GM15510 (cell line): ENCODE results near the gene CDC123.
A peak's percentile ranks its signal among the peaks of the same experiment; 100 is the strongest.

Experiments
- POLR2A ChIP-seq: IDR thresholded peaks from 3 replicates; pipeline ENCODE4 v1.6.1; 2011; ENCODE audit warnings: borderline replicate concordance; ENCODE audit not compliant: insufficient read length; ENCODE audit errors: extremely low read depth

Gene CDC123

GRCh38 chr10:12195603-12196506, at the start of gene CDC123, which contains the start of gene NUDT5:
Gene CDC123 (plus strand): TSS chr10:12196188. CDS start chr10:12196246, 58 bp downstream.
Gene NUDT5 (minus strand): TSS chr10:12195891. CDS start chr10:12186291, 9,600 bp downstream.
- TF ChIP-seq POLR2A: peak; percentile 55

DNA sequence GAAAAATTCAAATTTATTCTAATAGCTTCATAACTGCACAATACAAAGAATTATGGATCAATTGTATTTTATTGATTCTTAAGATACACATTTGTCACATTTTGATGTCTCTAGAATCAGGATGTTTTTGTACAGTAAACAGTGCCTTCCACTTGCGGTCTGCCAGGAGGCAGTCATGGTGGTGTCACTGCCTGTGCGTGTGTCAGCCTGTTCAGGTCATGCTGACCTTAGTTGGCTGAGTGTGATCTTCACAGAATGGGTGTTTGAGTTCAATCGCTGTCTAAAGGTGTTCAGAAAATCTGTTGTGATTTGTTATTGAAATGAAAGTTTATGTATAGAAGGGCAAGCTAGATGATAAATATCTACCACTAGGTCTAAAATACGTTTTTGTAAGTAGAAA, 45.8 kb upstream of the CDC123 start:
- TF ChIP-seq POLR2A: no peak

DNA sequence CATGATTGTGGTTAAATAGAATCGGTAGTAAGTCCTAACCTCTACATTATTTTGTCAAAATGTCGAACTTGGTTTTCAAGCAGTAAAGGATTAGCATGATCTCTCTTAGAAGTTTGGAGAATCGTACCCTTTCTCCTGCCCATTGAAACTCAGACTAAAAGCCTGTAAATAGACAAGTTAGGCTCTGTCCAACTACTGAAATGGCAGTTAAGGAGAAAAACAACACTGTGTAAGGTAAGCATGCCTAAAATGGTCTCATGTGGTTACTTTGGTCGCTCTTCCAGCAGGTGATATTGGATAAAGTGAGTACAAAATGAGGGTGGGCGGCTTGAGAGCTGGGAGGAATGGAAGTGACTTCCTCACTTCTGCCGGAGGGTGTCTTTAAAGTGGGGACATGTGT, 41.5 kb upstream of the CDC123 start:
- TF ChIP-seq POLR2A: no peak

- TF ChIP-seq POLR2A: no peak
Measured at GRCh38 chr10:12156367-12157123, 39.4 kb upstream of the CDC123 start.

DNA sequence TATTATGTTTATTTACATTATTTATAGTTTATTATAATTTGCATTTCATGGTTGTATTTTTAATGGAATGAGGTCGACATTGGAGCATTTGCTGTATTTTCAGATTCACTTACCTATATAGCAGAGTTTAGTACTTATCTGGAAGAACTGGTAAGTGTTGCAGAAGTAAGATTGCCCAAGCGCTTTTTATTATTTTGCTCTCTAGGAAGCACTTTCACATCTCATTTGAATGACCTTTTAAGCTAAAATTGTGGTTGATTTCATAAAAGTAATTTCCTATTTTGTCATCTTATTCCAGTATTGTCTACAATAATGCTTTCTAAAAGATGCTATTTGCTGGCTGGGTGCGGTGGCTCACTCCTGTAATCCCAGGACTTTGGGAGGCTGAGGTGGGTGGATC, 37.9 kb upstream of the CDC123 start:
- TF ChIP-seq POLR2A: no peak

GRCh38 chr10:12160664-12161063, 35.3 kb upstream of the CDC123 start:
- no peak for TF ChIP-seq POLR2A

- TF ChIP-seq POLR2A: no peak
Measured at GRCh38 chr10:12162927-12163326, 33.1 kb upstream of the CDC123 start.

- no peak for TF ChIP-seq POLR2A
Measured at GRCh38 chr10:12164085-12164484, 31.9 kb upstream of the CDC123 start.

DNA sequence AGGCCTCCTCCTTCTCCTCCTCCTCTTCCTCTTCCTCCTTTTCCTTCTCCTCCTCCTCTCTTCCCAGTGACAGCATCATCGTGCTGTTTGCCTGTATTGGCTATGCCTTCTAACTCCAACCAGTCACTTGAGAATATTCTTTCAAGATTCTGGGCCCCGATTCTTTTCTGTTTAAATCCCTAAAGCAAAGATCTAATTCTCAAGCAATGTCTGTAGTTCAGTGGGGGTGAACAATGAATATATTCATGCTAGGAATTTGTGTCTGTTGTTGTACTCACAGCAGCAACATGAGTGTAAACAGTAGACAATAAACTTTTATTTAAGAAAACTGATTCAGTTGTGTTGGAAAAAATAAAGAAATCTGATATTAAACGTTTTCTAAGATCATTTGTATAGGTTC, 31.0 kb upstream of the CDC123 start:
- no peak for TF ChIP-seq POLR2A

DNA sequence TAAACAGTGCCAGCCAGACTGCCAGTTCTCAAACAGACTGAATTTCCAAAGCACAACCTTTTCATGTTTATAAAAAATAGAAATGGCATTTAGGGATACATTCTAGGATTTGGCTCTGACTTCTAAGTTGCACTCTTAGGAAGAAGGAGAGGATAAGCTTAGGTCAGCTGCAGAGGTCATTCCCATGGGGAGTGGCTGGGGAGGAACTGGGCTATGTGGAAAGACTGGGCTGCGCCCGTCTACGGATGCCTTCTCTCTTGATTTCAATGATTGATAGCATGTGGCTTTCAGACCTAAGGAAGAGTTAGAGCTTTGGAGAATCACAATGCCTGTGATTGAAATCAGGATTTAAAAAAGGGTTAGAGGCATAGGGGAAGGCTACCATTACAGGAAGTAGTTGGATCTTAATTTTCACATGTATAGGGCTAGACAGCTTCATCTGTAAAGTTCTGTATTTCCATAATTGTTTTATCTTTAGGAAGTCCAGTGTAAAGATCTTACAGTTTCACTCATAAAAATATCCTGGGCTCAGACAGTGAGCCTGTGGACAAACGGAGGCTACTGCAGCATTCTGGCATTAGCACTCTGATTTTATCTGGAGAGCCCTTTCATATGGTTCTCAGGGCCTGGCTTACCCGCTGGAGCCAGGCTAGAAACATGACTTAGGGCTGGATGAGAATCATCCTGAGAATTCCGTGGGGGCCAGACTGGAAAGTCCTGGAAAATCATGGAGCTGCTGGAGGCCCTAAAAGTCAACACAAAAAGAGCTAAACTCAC, 29.8 kb upstream of the CDC123 start:
- no peak for TF ChIP-seq POLR2A

GRCh38 chr10:12177642-12178041, 18.3 kb upstream of the CDC123 start:
- TF ChIP-seq POLR2A: no peak

GRCh38 chr10:12179606-12180170, 16.3 kb upstream of the CDC123 start:
- TF ChIP-seq POLR2A: no peak

- TF ChIP-seq POLR2A: no peak
Measured at GRCh38 chr10:12180221-12180974, 15.6 kb upstream of the CDC123 start.
